HEK293T (cell line): Measurements from ENCODE around the gene PSAPL1.

Experiments used
- CTCF ChIA-PET: fragments of 350-600 bp; formaldehyde crosslinking; extraction: SDS; loops from one replicate; lab custom pipeline; 2021; ENCODE audit warnings: antibody characterized with exemption, inconsistent platforms; lab: Yijun Ruan, JAX
- POLR2A ChIA-PET: fragments of 350-600 bp; formaldehyde crosslinking; extraction: SDS; loops from one replicate; lab custom pipeline; 2020; ENCODE audit warnings: antibody characterized with exemption, inconsistent platforms; lab: Yijun Ruan, JAX
- DNase-seq: peaks from one replicate; pipeline ENCODE4 v3.0.0; 2012; ENCODE audit warnings: mixed read lengths; ENCODE audit errors: extremely low spot score
- ARNT ChIP-seq: fragments of 450-650 bp; IDR thresholded peaks from 2 replicates; pipeline ENCODE4 v1.6.1; 2017; ENCODE audit warnings: mild to moderate bottlenecking
- BHLHE40 ChIP-seq: fragments of 450-650 bp; IDR thresholded peaks from 2 replicates; pipeline ENCODE4 v1.6.1; 2016; ENCODE audit warnings: mild to moderate bottlenecking, moderate library complexity, borderline replicate concordance
- CTBP1 ChIP-seq: fragments of 450-650 bp; IDR thresholded peaks from 2 replicates; pipeline ENCODE4 v1.6.1; 2016; ENCODE audit warnings: borderline replicate concordance
- ELF4 ChIP-seq: fragments of 450-650 bp; IDR thresholded peaks from 2 replicates; pipeline ENCODE4 v1.6.1; 2017; ENCODE audit warnings: antibody characterized with exemption
- FOXA1 ChIP-seq: fragments of 450-650 bp; IDR thresholded peaks from 2 replicates; pipeline ENCODE4 v1.6.1; 2016; ENCODE audit warnings: mild to moderate bottlenecking
- FOXK2 ChIP-seq: fragments of 450-650 bp; IDR thresholded peaks from 2 replicates; pipeline ENCODE4 v1.6.1; 2016; ENCODE audit warnings: mild to moderate bottlenecking
- FOXM1 ChIP-seq: fragments of 450-650 bp; IDR thresholded peaks from 2 replicates; pipeline ENCODE4 v1.6.1; 2017; ENCODE audit warnings: mild to moderate bottlenecking, borderline replicate concordance
- HDGF ChIP-seq: fragments of 450-650 bp; IDR thresholded peaks from 2 replicates; pipeline ENCODE4 v1.6.1; 2017; ENCODE audit warnings: antibody characterized with exemption, borderline replicate concordance
- L3MBTL2 ChIP-seq: fragments of 450-650 bp; conservative IDR thresholded peaks from 2 replicates; pipeline ENCODE4 v1.6.1; 2016; ENCODE audit warnings: mild to moderate bottlenecking
- LEF1 ChIP-seq: fragments of 450-650 bp; IDR thresholded peaks from 2 replicates; pipeline ENCODE4 v1.6.1; 2017; ENCODE audit warnings: mild to moderate bottlenecking, borderline replicate concordance
- NFRKB ChIP-seq: fragments of 450-650 bp; IDR thresholded peaks from 2 replicates; pipeline ENCODE4 v1.6.1; 2016; ENCODE audit warnings: mild to moderate bottlenecking, moderate library complexity
- SP1 ChIP-seq: fragments of 450-650 bp; IDR thresholded peaks from 2 replicates; pipeline ENCODE4 v1.6.1; 2017
- SUZ12 ChIP-seq: fragments of 450-650 bp; IDR thresholded peaks from 2 replicates; pipeline ENCODE4 v1.6.1; 2016; ENCODE audit warnings: mild to moderate bottlenecking
- TARDBP ChIP-seq: fragments of 450-650 bp; IDR thresholded peaks from 2 replicates; pipeline ENCODE4 v1.6.1; 2016
- ZNF384 ChIP-seq: fragments of 450-650 bp; IDR thresholded peaks from 2 replicates; pipeline ENCODE4 v1.6.1; 2016
- TF ChIP-seq, protein P1 (sequence below): fragments of 450-650 bp; IDR thresholded peaks from 2 replicates; pipeline ENCODE4 v1.6.1; 2016

PSAPL1 gene

DNA sequence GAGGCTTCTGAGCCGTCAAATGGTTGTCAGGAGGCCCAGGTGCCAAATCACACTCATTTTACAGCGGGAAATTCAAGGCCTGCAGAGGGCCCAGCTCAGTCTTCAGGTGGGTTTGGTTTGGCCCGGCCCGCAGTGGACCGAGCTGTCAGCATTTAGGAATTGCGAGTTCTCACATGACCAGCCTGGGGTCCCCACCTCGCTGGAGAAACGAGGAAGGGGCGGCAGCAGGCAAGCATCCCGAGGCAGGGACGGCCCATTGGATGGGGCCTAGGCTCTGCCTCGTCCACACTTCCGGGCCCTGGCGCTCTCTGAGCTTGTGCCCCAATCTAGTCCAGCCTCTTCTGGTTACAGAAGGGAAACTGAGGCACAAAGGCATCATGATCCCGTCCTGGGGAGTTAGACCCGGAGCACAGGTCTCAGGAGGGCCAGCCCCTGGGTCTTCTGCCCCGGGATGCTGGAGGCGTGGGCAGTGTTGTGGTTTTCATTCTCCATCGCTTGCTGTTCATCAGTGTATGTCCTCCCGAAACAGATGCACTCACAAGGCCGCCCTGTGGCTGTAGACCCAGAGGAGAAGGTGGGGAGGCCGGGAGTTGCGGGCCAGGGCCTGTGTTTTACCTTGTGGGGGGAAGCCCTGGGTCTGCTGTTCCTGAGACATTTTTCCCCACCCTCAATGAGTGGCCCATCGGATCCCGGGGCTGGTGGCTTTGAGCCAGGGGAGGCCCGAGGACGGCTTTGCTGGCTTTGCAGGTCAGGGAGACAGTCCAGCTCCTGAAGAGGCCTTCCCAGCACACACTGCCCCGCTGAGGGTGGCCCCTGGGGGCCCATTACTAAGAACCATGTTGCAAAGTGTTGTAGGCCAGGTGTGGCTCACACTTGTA lies 8.9 kb downstream of the PSAPL1 start:
- TF ChIP-seq, protein P1, sequence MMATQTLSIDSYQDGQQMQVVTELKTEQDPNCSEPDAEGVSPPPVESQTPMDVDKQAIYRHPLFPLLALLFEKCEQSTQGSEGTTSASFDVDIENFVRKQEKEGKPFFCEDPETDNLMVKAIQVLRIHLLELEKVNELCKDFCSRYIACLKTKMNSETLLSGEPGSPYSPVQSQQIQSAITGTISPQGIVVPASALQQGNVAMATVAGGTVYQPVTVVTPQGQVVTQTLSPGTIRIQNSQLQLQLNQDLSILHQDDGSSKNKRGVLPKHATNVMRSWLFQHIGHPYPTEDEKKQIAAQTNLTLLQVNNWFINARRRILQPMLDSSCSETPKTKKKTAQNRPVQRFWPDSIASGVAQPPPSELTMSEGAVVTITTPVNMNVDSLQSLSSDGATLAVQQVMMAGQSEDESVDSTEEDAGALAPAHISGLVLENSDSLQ, result no peak
- TF ChIP-seq NFRKB, result no peak
- no peak for TF ChIP-seq ELF4
- TF ChIP-seq FOXM1, result no peak
- TF ChIP-seq CTBP1, result no peak
- TF ChIP-seq SUZ12, result no peak
- TF ChIP-seq ARNT, result no peak
- TF ChIP-seq TARDBP, result no peak
- TF ChIP-seq HDGF, result no peak
- no peak for TF ChIP-seq SP1
- ChIA-PET POLR2A (no interaction called here), CTCF (no interaction called here)
- DNase-seq, result no peak

DNA sequence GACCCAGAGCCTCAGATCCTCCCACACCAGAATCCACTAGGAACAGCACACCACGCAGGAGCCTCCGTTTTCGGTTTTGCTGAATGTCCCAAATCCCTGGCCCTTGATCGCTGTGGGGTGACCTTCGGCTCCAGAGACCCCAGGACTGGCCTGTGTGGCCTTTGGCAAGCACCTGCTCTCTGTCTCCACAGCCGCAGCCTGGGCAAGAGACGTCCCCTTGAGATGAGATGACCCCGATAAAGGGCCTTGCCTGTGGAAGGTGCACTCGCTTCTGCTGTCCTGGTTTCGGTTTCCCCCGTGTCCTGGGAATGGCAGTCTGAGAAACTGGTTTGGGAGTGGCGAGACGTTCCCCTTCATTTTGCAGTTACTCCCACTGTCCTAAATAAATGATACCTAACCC lies 9.6 kb downstream of the PSAPL1 start:
- TF ChIP-seq SP1, result no peak
- TF ChIP-seq CTBP1, result no peak
- TF ChIP-seq BHLHE40, result no peak
- ChIA-PET CTCF (no interaction called here), POLR2A (no interaction called here)
- no peak for DNase-seq

- no peak for DNase-seq
- CTCF ChIA-PET, result no interaction called here
- TF ChIP-seq FOXA1, result no peak
- TF ChIP-seq, protein P1, result no peak
- TF ChIP-seq TARDBP, result no peak
- TF ChIP-seq SP1, result no peak
- TF ChIP-seq SUZ12, result no peak
- no peak for TF ChIP-seq ELF4
- no peak for TF ChIP-seq ZNF384
- no peak for TF ChIP-seq CTBP1
- TF ChIP-seq FOXM1, result no peak
- no peak for TF ChIP-seq LEF1
- no peak for TF ChIP-seq BHLHE40
- no peak for TF ChIP-seq L3MBTL2
- no peak for TF ChIP-seq HDGF
- no peak for TF ChIP-seq FOXK2
- no peak for TF ChIP-seq NFRKB
- TF ChIP-seq ARNT, result no peak
- POLR2A ChIA-PET, result interaction anchor here (1.0 kb wide), 1 partner anchor 35 kb away, joined by 3 read pairs; no protein-coding TSS in a partner anchor
Observed at GRCh38 chr4:7424553-7425111, 10.1 kb downstream of the PSAPL1 start.

DNA sequence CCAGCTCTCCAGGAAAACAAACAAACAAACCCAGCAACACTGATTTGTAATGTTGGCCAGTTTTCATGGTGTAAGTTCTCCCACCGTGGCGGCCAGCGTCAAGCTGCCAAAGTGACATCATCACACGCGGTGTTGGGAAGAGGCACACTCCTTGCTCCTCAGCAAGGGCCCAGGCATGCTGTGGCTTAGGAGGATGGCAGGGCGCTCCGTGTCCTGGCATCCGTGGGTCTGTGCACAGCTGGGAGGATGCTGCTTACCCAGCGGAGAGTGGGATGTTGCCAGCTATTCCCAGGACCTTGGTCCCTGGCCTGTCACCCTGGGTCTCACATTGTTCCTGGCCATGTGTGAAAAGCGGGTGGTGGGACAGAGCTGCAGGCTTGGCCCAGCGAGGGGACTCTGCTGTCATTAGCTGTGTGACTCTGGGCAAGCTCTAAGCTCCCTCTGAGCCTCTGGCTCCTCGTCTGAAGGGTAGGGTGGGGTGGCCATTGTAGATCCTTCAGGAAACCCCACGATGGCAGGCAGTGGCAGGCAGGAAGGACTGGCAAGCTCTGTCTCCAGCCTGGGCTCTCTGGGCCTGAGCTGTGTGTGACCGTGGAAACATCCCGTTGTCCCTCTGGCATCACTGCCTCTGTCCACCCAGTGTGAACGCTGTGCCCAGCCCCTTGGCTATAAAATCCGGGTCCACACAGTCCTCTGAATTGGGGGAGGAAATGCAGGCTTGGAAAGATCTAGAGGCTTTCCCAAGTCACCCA lies 10.8 kb downstream of the PSAPL1 start:
- no peak for TF ChIP-seq FOXM1
- TF ChIP-seq NFRKB, result no peak
- DNase-seq, result no peak
- ChIA-PET POLR2A (interaction anchor here (1.0 kb wide), 1 partner anchor 35 kb away, joined by 3 read pairs; no protein-coding TSS in a partner anchor), CTCF (no interaction called here)

- DNase-seq, result no peak
- no peak for TF ChIP-seq ARNT
- ChIA-PET CTCF (no interaction called here), POLR2A (interaction anchor here (1.0 kb wide), 1 partner anchor 34 kb away, joined by 3 read pairs; no protein-coding TSS in a partner anchor)
Observed at GRCh38 chr4:7423391-7423790, 11.3 kb downstream of the PSAPL1 start.

DNA sequence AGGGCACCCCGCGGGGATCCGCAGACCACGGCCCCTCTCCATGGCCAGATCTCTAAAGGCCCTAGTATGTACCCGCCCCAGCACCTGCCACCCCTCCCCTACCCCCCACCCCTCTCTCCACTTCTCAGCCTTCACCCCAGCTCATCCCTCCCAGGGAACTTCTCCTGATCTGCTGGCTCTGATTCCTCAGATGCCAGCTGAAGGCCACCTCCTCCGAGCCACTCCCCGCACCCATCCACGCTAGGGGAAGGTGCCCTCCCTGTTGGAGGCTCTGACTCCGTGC lies 11.9 kb downstream of the PSAPL1 start:
- ChIA-PET POLR2A (no interaction called here), CTCF (no interaction called here)
- no peak for DNase-seq
- TF ChIP-seq ARNT (no peak), L3MBTL2 (no peak), TARDBP (no peak), ZNF384 (no peak), HDGF (no peak), LEF1 (no peak), FOXA1 (no peak), BHLHE40 (no peak), CTBP1 (no peak), NFRKB (no peak), FOXM1 (no peak), ELF4 (no peak), SP1 (no peak), FOXK2 (no peak), SUZ12 (no peak)
- TF ChIP-seq, protein P1, result no peak
